H1 (cell line): Measurements from ENCODE around the gene HBD. TPM values are rescaled to one million over a fixed set of nuclear protein-coding genes. Genes with fewer than 3 reads are reported as not detected.

ENCODE experiments used
- CTCF ChIA-PET: fragments of 300-600 bp; sonication (Branson Sonifier 250); formaldehyde crosslinking; loops from one replicate; lab custom pipeline; 2021; ENCODE audit not compliant: partially characterized antibody; lab: Charles Lee
- POLR2A ChIA-PET: fragments of 300-600 bp; sonication (Branson Sonifier 250); formaldehyde crosslinking; loops from one replicate; lab custom pipeline; 2021; ENCODE audit warnings: inconsistent platforms; ENCODE audit not compliant: partially characterized antibody; lab: Charles Lee
- DNase-seq, 2 experiments: peaks; one replicate each; pipeline versions ENCODE4 v3.0.0 to v3.0.0-alpha.2; 2010 to 2022; ENCODE audit warnings: low spot score in 2 of 2, low read depth in 1 of 2, mixed read lengths in 1 of 2
- FAIRE-seq: peaks from 2 replicates; lab custom pipeline; 2011; peaks lifted over from hg19 to GRCh38; lab: Jason Lieb, UNC
- H2AFZ ChIP-seq: 2 replicates; pipeline ENCODE4 v1.8.1; 2012; ENCODE audit warnings: low read length, inconsistent platforms
- H2AK5ac ChIP-seq: 2 replicates; pipeline ENCODE4 v1.6.1; 2013; ENCODE audit warnings: low read depth, low read length
- H2BK120ac ChIP-seq: replicated peaks from 2 replicates; pipeline ENCODE3; 2013; ENCODE audit warnings: low read depth, low read length, inconsistent platforms
- H2BK12ac ChIP-seq: 2 replicates; pipeline ENCODE4 v1.6.1; 2013; ENCODE audit warnings: low read depth, low read length
- H2BK15ac ChIP-seq: 2 replicates; pipeline ENCODE4 v1.6.1; 2013; ENCODE audit warnings: low read length
- H2BK20ac ChIP-seq: 2 replicates; pipeline ENCODE4 v1.6.1; 2013; ENCODE audit warnings: low read length
- H2BK5ac ChIP-seq: 2 replicates; pipeline ENCODE4 v1.6.1; 2013; ENCODE audit warnings: low read depth, low read length
- H3K14ac ChIP-seq: 2 replicates; pipeline ENCODE4 v1.6.1; 2013; ENCODE audit warnings: inconsistent platforms; ENCODE audit not compliant: insufficient read length
- H3K18ac ChIP-seq: 2 replicates; pipeline ENCODE4 v1.6.1; 2013; ENCODE audit warnings: low read length; ENCODE audit errors: extremely low read depth
- H3K23ac ChIP-seq: 2 replicates; pipeline ENCODE4 v1.6.1; 2013; ENCODE audit warnings: inconsistent platforms; ENCODE audit not compliant: insufficient read length
- H3K23me2 ChIP-seq: 2 replicates; pipeline ENCODE4 v1.6.1; 2013; ENCODE audit warnings: low read depth, low read length
- H3K27ac ChIP-seq: 2 replicates; pipeline ENCODE4 v1.6.1; 2011; ENCODE audit warnings: low read depth, low read length, inconsistent platforms
- H3K27me3 ChIP-seq, 4 experiments: replicated peaks in 1 of 4; 1 replicate in 1 of 4; 2 replicates in 3 of 4; pipeline versions ENCODE4 v1.6.1 to v1.8.1; 2011 to 2013; ENCODE audit warnings: low read length in 3 of 4, mild to moderate bottlenecking in 3 of 4, inconsistent platforms in 2 of 4, mixed read lengths in 2 of 4, moderate library complexity in 1 of 4; ENCODE audit not compliant: control insufficient read depth in 3 of 4, insufficient read depth in 3 of 4; ENCODE audit errors: extremely low read depth in 1 of 4
- H3K36me3 ChIP-seq, 4 experiments: 2 replicates each; pipeline versions ENCODE4 v1.6.1 to v1.8.1; 2011 to 2013; ENCODE audit warnings: mild to moderate bottlenecking in 4 of 4, low read length in 3 of 4, moderate library complexity in 2 of 4, control low read depth in 1 of 4, inconsistent platforms in 1 of 4; ENCODE audit not compliant: insufficient read depth in 4 of 4, control insufficient read depth in 2 of 4
- H3K4ac ChIP-seq: replicated peaks from 2 replicates; pipeline ENCODE3; 2013; ENCODE audit warnings: low read length, low read depth, mixed read lengths, inconsistent platforms; ENCODE audit not compliant: insufficient read length
- H3K4me1 ChIP-seq, 4 experiments: replicated peaks in 1 of 4; 1 replicate in 1 of 4; 2 replicates in 3 of 4; pipeline versions ENCODE4 v1.6.1 to v1.8.1; 2011 to 2013; ENCODE audit warnings: low read length in 3 of 4, inconsistent platforms in 2 of 4, mixed read lengths in 1 of 4; ENCODE audit not compliant: insufficient read depth in 4 of 4, control insufficient read depth in 3 of 4
- H3K4me2 ChIP-seq, 2 experiments: 2 replicates each; pipeline versions ENCODE4 v1.6.1 to v1.8.1; 2011 to 2013; ENCODE audit warnings: low read depth in 2 of 2, low read length in 2 of 2, control low read depth in 1 of 2, inconsistent platforms in 1 of 2, mild to moderate bottlenecking in 1 of 2; ENCODE audit not compliant: insufficient read depth in 1 of 2
- H3K4me3 ChIP-seq, 4 experiments: fragments of 200-600, 300-600 bp in 1 of 4; sonication (generic), shearing (Covaris generic), sonication (Bioruptor Twin) in 1 of 4; 2 replicates each; pipeline versions ENCODE4 v1.5.1 to v1.8.1; 2011 to 2016; ENCODE audit warnings: low read length in 4 of 4, low read depth in 3 of 4, control low read depth in 2 of 4, inconsistent platforms in 2 of 4, mild to moderate bottlenecking in 2 of 4, mixed read lengths in 1 of 4, moderate library complexity in 1 of 4; ENCODE audit not compliant: insufficient read depth in 2 of 4; ENCODE audit errors: extremely low read depth in 1 of 4
- H3K56ac ChIP-seq: replicated peaks from 2 replicates; pipeline ENCODE3; 2013; ENCODE audit warnings: low read depth, mild to moderate bottlenecking, mixed read lengths, low read length, inconsistent platforms; ENCODE audit not compliant: insufficient read length
- H3K79me1 ChIP-seq: 2 replicates; pipeline ENCODE4 v1.6.1; 2013; ENCODE audit warnings: low read depth, low read length, control low read depth
- H3K79me2 ChIP-seq, 2 experiments: 2 replicates each; pipeline versions ENCODE4 v1.6.1 to v1.8.1; 2012 to 2013; ENCODE audit warnings: low read length in 2 of 2, mild to moderate bottlenecking in 2 of 2, inconsistent platforms in 1 of 2; ENCODE audit not compliant: insufficient read depth in 2 of 2, control insufficient read depth in 1 of 2
- H3K9ac ChIP-seq, 4 experiments: replicated peaks in 1 of 4; 1 replicate in 1 of 4; 2 replicates in 3 of 4; pipeline versions ENCODE4 v1.6.1 to v1.8.1; 2011 to 2013; ENCODE audit warnings: low read depth in 3 of 4, low read length in 3 of 4, control low read depth in 2 of 4, mild to moderate bottlenecking in 2 of 4, moderate library complexity in 2 of 4, inconsistent platforms in 1 of 4; ENCODE audit errors: extremely low read depth in 1 of 4
- H3K9me3 ChIP-seq, 2 experiments: 2 replicates each; pipeline versions ENCODE4 v1.6.1 to v1.8.1; 2012 to 2013; ENCODE audit warnings: mild to moderate bottlenecking in 2 of 2, moderate library complexity in 2 of 2, control low read depth in 1 of 2, inconsistent platforms in 1 of 2, low read depth in 1 of 2, low read length in 1 of 2, mixed read lengths in 1 of 2; ENCODE audit not compliant: insufficient read depth in 2 of 2
- H4K20me1 ChIP-seq, 2 experiments: replicated peaks in 1 of 2; 2 replicates each; pipeline versions ENCODE3 to v1.8.1; 2011 to 2013; ENCODE audit warnings: inconsistent platforms in 2 of 2, low read length in 2 of 2, mild to moderate bottlenecking in 1 of 2; ENCODE audit not compliant: insufficient read depth in 2 of 2, control insufficient read depth in 1 of 2
- H4K5ac ChIP-seq: 2 replicates; pipeline ENCODE4 v1.6.1; 2013; ENCODE audit warnings: low read length, low read depth, mixed read lengths, inconsistent platforms; ENCODE audit not compliant: insufficient read length
- H4K8ac ChIP-seq: 2 replicates; pipeline ENCODE4 v1.8.0; 2013; ENCODE audit warnings: mild to moderate bottlenecking, moderate library complexity, low read length, inconsistent platforms; ENCODE audit not compliant: insufficient read depth; ENCODE audit errors: extremely low read depth
- H4K91ac ChIP-seq: replicated peaks from 2 replicates; pipeline ENCODE3; 2013; ENCODE audit warnings: low read length, mixed read lengths, inconsistent platforms; ENCODE audit not compliant: insufficient read length
- POLR2A ChIP-seq, 2 experiments: IDR thresholded peaks; 1 replicate in 1 of 2; 2 replicates in 1 of 2; pipeline ENCODE4 v1.6.1; 2011; ENCODE audit warnings: low read depth in 2 of 2, low read length in 2 of 2, mild to moderate bottlenecking in 2 of 2; ENCODE audit errors: control extremely low read depth in 1 of 2
- TAF7 ChIP-seq: optimal IDR thresholded peaks from 2 replicates; pipeline ENCODE3; 2011; ENCODE audit warnings: low read depth, mild to moderate bottlenecking, inconsistent platforms, low read length, moderate library complexity, borderline replicate concordance
- WGBS, 2 experiments: shearing (Covaris generic) in 1 of 2; methylation state at CpG; one replicate each; pipeline versions ENCODE4 v1.1.6 to v1.1.7; 2013 to 2015; ENCODE audit warnings: low lambda C conversion rate in 2 of 2, mixed read lengths in 2 of 2, inconsistent platforms in 1 of 2, low coverage in 1 of 2, missing lambda C conversion rate in 1 of 2; ENCODE audit not compliant: insufficient replicate concordance in 2 of 2, insufficient coverage in 1 of 2, insufficient read length in 1 of 2; ENCODE audit errors: extremely low coverage in 1 of 2, missing lambda C conversion rate in 1 of 2; 5-methylcytosine and 5-hydroxymethylcytosine counted together
- polyA plus RNA-seq, 7 experiments: library from polyadenylated mRNA; depleted of rRNA in 3 of 7; stranded (reverse) in 5 of 7; unstranded in 2 of 7; fragments of >200 nt in 5 of 7; fragments of 200-250 nt in 2 of 7; gene quantifications; 1 replicate in 5 of 7; 2 replicates in 1 of 7; 4 replicates in 1 of 7; pipeline versions ENCODE4 v1.2.1 to v1.2.3, GENCODE V29; 2011 to 2013; ENCODE audit warnings: missing spikeins in 2 of 7, mixed read lengths in 2 of 7
- total RNA-seq: library from RNA; stranded (reverse); fragmentation: NEBNext Ultra II Directional; extraction: Animal tissue kit (Norgen Biotek cat#: 25700); gene quantifications from 2 replicates; pipeline ENCODE4 v1.2.1, GENCODE V29; 2021

The HBD gene
- total and polyA plus RNA-seq, 2 of the 8 experiments (the other 6 are each of a cell fraction or from before 2014, with no cell fraction given), result not detected

DNA sequence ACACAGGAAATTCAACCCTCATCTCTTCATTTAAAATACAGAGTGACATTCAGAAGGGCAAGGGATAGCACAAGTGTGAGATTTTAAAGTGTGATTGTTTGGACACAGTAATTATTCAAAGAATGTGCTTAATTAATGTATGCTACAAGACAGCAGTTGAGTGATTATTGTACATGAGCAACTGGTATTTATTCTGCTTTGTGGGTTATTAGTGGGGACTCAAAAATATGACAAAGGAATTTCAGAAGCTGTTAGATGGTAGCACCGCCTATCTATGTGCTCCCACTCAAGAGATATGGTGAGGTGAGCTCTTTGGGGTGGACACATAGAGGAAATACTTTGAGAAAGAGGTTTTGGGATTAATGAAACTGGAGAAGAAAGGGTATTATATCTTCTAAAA is 5.8 kb upstream of the HBD start:
- WGBS, 2 experiments, result 82% methylated on average over 1 of the region's 1 CpG; no CpG with 5 or more reads in 1 of the 2 experiments
- Histone ChIP-seq H2BK12ac (no peak overlapping the region), H3K4me3 (no peak overlapping the region), H4K20me1 (no peaks in the 10 kb centered on the region), H3K36me3 (no peaks in the 10 kb centered on the region), H3K4me1 (no peaks in the 10 kb centered on the region), H3K27ac (no peak overlapping the region), H3K79me2 (no peaks in the 10 kb centered on the region), H3K56ac (no peak overlapping the region), H3K4me2 (no peak overlapping the region), H2BK120ac (no peak overlapping the region), H3K23me2 (no peaks in the 10 kb centered on the region; the same call in 1 of the 2 replicates), H2BK20ac (no peak overlapping the region), H3K79me1 (no peaks in the 10 kb centered on the region), H4K8ac (no peak overlapping the region), H3K23ac (no peak overlapping the region), H2BK5ac (no peak overlapping the region), H3K14ac (no peak overlapping the region), H3K27me3 (no peaks in the 10 kb centered on the region), H3K9me3 (no peaks in the 10 kb centered on the region), H2AFZ (no peak overlapping the region), H3K4ac (no peak overlapping the region), H2AK5ac (no peak overlapping the region), H3K9ac (no peak overlapping the region), H3K18ac (no peak overlapping the region), H2BK15ac (no peak overlapping the region), H4K5ac (no peak overlapping the region), H4K91ac (no peak overlapping the region)
- CTCF ChIA-PET, result interaction anchor here (1.2 to 1.6 kb wide), 3 partner anchors 10 to 32 kb away, joined by 3 to 4 read pairs (median 4); no protein-coding TSS in a partner anchor
- TF ChIP-seq POLR2A (IDR thresholded peaks at IDR 0.05; ENCODE audit: control extremely low read depth in 1 of 2, low read depth in 2 of 2, low read length in 2 of 2) (no peak), TAF7 (no peak)
- DNase-seq (no peak), FAIRE-seq (no peak)
- POLR2A ChIA-PET, result no interaction called here
